Astrocyte (in vitro differentiated cells and primary cell): ENCODE data around the gene MFAP1. TPM values are rescaled to one million over a fixed set of nuclear protein-coding genes. Genes with fewer than 3 reads are reported as not detected.

ENCODE experiments used
- DNase-seq: peaks from one replicate; pipeline ENCODE4 v3.0.0-alpha.2; 2010; ENCODE audit warnings: low read depth
- FAIRE-seq: peaks from 2 replicates; lab custom pipeline; 2011; peaks lifted over from hg19 to GRCh38; lab: Jason Lieb, UNC
- H2AFZ ChIP-seq: 2 replicates; pipeline ENCODE4 v1.6.0; 2012; ENCODE audit warnings: low read depth, low read length, inconsistent platforms
- H3K27ac ChIP-seq: 2 replicates; pipeline ENCODE4 v1.5.1; 2011; ENCODE audit warnings: low read depth, low read length, inconsistent platforms
- H3K27me3 ChIP-seq: 2 replicates; pipeline ENCODE4 v1.6.0; 2011; ENCODE audit warnings: low read length, inconsistent platforms; ENCODE audit not compliant: insufficient read depth
- H3K36me3 ChIP-seq: 2 replicates; pipeline ENCODE4 v1.5.1; 2011; ENCODE audit warnings: low read length, inconsistent platforms; ENCODE audit not compliant: insufficient read depth
- H3K4me1 ChIP-seq: 2 replicates; pipeline ENCODE4 v1.5.1; 2011; ENCODE audit warnings: low read length, inconsistent platforms; ENCODE audit not compliant: insufficient read depth
- H3K4me2 ChIP-seq: 2 replicates; pipeline ENCODE4 v1.6.0; 2012; ENCODE audit warnings: low read length, inconsistent platforms
- H3K4me3 ChIP-seq: 2 replicates; pipeline ENCODE4 v1.5.1; 2011; ENCODE audit warnings: low read depth, mild to moderate bottlenecking, low read length, inconsistent platforms; ENCODE audit not compliant: insufficient read depth
- H3K79me2 ChIP-seq: 2 replicates; pipeline ENCODE4 v1.6.0; 2012; ENCODE audit warnings: mild to moderate bottlenecking, low read length, inconsistent platforms; ENCODE audit not compliant: insufficient read depth
- H3K9ac ChIP-seq: 2 replicates; pipeline ENCODE4 v1.6.0; 2012; ENCODE audit warnings: mild to moderate bottlenecking, low read length, inconsistent platforms
- H3K9me3 ChIP-seq: 2 replicates; pipeline ENCODE4 v1.5.1; 2012; ENCODE audit warnings: low read depth, mild to moderate bottlenecking, low read length, inconsistent platforms; ENCODE audit not compliant: insufficient read depth
- H4K20me1 ChIP-seq: 2 replicates; pipeline ENCODE4 v1.6.0; 2012; ENCODE audit warnings: low read length, inconsistent platforms; ENCODE audit not compliant: insufficient read depth
- H3K27ac Mint-ChIP-seq: one replicate; pipeline ENCODE4 v1.8.0; 2021; ENCODE audit warnings: mild to moderate bottlenecking, mixed read lengths; ENCODE audit not compliant: unreplicated experiment
- H3K27me3 Mint-ChIP-seq: one replicate; pipeline ENCODE4 v1.8.0; 2021; ENCODE audit warnings: low read depth, mixed read lengths; ENCODE audit not compliant: unreplicated experiment
- H3K36me3 Mint-ChIP-seq: one replicate; pipeline ENCODE4 v1.8.0; 2021; ENCODE audit warnings: low read depth, mixed read lengths; ENCODE audit not compliant: unreplicated experiment
- H3K4me1 Mint-ChIP-seq: one replicate; pipeline ENCODE4 v1.8.0; 2021; ENCODE audit warnings: low read depth, mixed read lengths; ENCODE audit not compliant: unreplicated experiment
- H3K4me3 Mint-ChIP-seq: one replicate; pipeline ENCODE4 v1.8.0; 2021; ENCODE audit warnings: mild to moderate bottlenecking, moderate library complexity, mixed read lengths; ENCODE audit not compliant: unreplicated experiment
- H3K9me3 Mint-ChIP-seq: one replicate; pipeline ENCODE4 v1.8.0; 2021; ENCODE audit warnings: mild to moderate bottlenecking, mixed read lengths; ENCODE audit not compliant: unreplicated experiment
- EZH2 ChIP-seq: IDR thresholded peaks from 2 replicates; pipeline ENCODE4 v1.6.1; 2012; ENCODE audit warnings: mild to moderate bottlenecking, low read length, inconsistent platforms; ENCODE audit not compliant: insufficient read depth
- total RNA-seq: library from RNA; stranded (reverse); gene quantifications from 2 replicates; pipeline ENCODE4 v1.2.1, GENCODE V29; 2021
- TF ChIP-seq, protein P1 (sequence below): IDR thresholded peaks from 2 replicates; pipeline ENCODE4 v1.5.1; 2011; ENCODE audit warnings: low read depth, mild to moderate bottlenecking, inconsistent platforms, low read length, moderate library complexity; ENCODE audit not compliant: insufficient read depth

MFAP1 gene
- total RNA-seq, 1 donor from 2014 or later: 33.1 TPM

GRCh38 chr15:43872416-43873020 is 48.0 kb upstream of the MFAP1 start:
- Histone ChIP-seq H3K9ac (no peak overlapping the region), H3K79me2 (no peaks in the 10 kb centered on the region), H3K27me3 (no peaks in the 10 kb centered on the region), H4K20me1 (peaks cover 3% of the 10 kb centered on the region), H3K36me3 (peaks cover 36% of the 10 kb centered on the region), H3K9me3 (no peaks in the 10 kb centered on the region), H3K4me2 (no peak overlapping the region), H3K4me1 (no peaks in the 10 kb centered on the region), H3K4me3 (no peak overlapping the region), H3K27ac (no peak overlapping the region), H2AFZ (no peak overlapping the region)
- TF ChIP-seq, protein P1, sequence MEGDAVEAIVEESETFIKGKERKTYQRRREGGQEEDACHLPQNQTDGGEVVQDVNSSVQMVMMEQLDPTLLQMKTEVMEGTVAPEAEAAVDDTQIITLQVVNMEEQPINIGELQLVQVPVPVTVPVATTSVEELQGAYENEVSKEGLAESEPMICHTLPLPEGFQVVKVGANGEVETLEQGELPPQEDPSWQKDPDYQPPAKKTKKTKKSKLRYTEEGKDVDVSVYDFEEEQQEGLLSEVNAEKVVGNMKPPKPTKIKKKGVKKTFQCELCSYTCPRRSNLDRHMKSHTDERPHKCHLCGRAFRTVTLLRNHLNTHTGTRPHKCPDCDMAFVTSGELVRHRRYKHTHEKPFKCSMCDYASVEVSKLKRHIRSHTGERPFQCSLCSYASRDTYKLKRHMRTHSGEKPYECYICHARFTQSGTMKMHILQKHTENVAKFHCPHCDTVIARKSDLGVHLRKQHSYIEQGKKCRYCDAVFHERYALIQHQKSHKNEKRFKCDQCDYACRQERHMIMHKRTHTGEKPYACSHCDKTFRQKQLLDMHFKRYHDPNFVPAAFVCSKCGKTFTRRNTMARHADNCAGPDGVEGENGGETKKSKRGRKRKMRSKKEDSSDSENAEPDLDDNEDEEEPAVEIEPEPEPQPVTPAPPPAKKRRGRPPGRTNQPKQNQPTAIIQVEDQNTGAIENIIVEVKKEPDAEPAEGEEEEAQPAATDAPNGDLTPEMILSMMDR: peak; percentile 79
- no peak for TF ChIP-seq EZH2
- FAIRE-seq (peak; percentile 20), DNase-seq (peak; percentile 60)
- H3K4me3 Mint-ChIP-seq: no peak overlapping the region
- no peaks in the 10 kb centered on the region for H3K9me3 Mint-ChIP-seq
- H3K27me3 Mint-ChIP-seq: no peaks in the 10 kb centered on the region
- H3K4me1 Mint-ChIP-seq: no peaks in the 10 kb centered on the region
- H3K36me3 Mint-ChIP-seq: peaks cover 8% of the 10 kb centered on the region
- H3K27ac Mint-ChIP-seq: no peak overlapping the region

GRCh38 chr15:43871835-43872234 is 47.3 kb upstream of the MFAP1 start:
- H3K27ac ChIP-seq: no peak overlapping the region
- H2AFZ ChIP-seq: no peak overlapping the region
- Mint-ChIP-seq H3K36me3 (peaks cover 8% of the 10 kb centered on the region), H3K9me3 (no peaks in the 10 kb centered on the region), H3K4me3 (no peak overlapping the region), H3K27ac (no peak overlapping the region), H3K27me3 (no peaks in the 10 kb centered on the region), H3K4me1 (no peaks in the 10 kb centered on the region)
- H3K4me2 ChIP-seq: no peak overlapping the region
- no peaks in the 10 kb centered on the region for H3K79me2 ChIP-seq
- no peak overlapping the region for H3K4me3 ChIP-seq
- DNase-seq (no peak), FAIRE-seq (no peak)
- peaks cover 3% of the 10 kb centered on the region for H4K20me1 ChIP-seq
- no peaks in the 10 kb centered on the region for H3K4me1 ChIP-seq
- H3K27me3 ChIP-seq: no peaks in the 10 kb centered on the region
- H3K9ac ChIP-seq: no peak overlapping the region
- peaks cover 29% of the 10 kb centered on the region for H3K36me3 ChIP-seq
- no peak for TF ChIP-seq EZH2
- TF ChIP-seq, protein P1: no peak
- no peaks in the 10 kb centered on the region for H3K9me3 ChIP-seq

DNA sequence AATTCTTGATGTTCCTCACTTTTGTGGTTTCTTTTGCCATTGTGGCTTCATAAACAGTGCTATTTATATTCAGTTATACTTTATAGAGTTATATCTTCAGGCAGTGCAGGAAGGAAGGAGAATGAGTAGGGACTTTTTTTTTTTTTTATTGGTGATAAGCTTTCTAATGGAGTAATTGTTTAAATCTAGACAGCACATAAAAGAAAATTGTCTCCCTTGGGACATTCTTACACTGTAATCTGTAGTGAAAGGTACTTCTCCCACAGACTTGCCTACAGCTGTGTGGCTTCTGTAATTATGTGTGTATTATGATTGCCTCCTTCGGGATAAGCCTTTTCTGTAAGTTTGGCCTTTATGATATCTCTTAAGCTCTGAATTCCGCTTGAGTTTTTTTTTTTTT is 43.9 kb upstream of the MFAP1 start:
- H3K9me3 Mint-ChIP-seq: no peaks in the 10 kb centered on the region

More for the DNA sequence above, 43.9 kb upstream of the MFAP1 start:
- H3K4me1 ChIP-seq: no peaks in the 10 kb centered on the region
- no peak overlapping the region for H3K27ac ChIP-seq
- Mint-ChIP-seq H3K27me3 (no peaks in the 10 kb centered on the region), H3K4me1 (no peaks in the 10 kb centered on the region), H3K27ac (no peak overlapping the region), H3K36me3 (no peaks in the 10 kb centered on the region), H3K4me3 (no peak overlapping the region)
- H3K79me2 ChIP-seq: no peaks in the 10 kb centered on the region
- H3K9ac ChIP-seq: no peak overlapping the region
- no peak for DNase-seq
- H3K9me3 ChIP-seq: no peaks in the 10 kb centered on the region
- no peak for FAIRE-seq
- H3K27me3 ChIP-seq: no peaks in the 10 kb centered on the region
- no peak overlapping the region for H3K4me2 ChIP-seq
- H2AFZ ChIP-seq: no peak overlapping the region
- H3K36me3 ChIP-seq: peaks cover 24% of the 10 kb centered on the region
- no peak overlapping the region for H3K4me3 ChIP-seq
- TF ChIP-seq EZH2: no peak
- TF ChIP-seq, protein P1: no peak
- no peaks in the 10 kb centered on the region for H4K20me1 ChIP-seq
